Measurements from ENCODE around the gene TBC1D4.

TBC1D4 gene

DNA sequence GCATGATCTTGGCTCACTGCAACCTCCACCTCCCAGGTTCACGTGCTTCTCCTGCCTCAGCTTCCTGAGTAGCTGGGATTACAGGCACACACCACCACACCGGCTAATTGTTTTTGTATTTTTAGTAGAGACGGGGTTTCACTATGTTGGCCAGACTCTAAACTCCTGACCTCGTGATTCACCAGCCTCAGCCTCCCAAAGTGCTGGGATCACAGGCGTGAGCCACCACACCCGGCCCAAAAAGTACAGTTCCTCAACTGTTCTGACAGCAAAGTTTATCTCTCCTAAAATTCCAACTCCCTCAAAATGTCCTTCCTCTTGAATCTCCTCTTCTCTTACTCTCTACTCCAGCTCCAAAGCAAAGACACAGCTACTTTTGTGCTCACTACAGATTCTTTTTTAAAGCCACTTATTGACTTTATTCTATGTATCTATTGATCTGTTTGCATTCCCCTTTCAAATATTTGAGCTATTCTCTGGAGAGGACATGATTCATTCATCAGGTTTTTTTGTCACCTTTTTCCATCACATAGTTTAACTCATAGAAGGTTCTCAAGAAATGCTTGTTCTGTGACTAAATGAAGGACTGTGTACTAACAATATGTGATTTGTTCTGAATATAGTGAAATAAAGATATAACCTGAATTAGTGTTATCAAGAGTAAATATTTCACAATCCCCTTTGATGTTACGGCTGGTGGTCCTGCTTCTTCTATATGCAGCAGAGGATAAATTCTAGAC lies 142.2 kb downstream of the TBC1D4 start:
- Histone ChIP-seq H2BK120ac (ENCODE audit: low read depth, low read length) (no peak overlapping the region), H2BK15ac (ENCODE audit: low read depth, poor library complexity, severe bottlenecking) (no peak overlapping the region), H2BK12ac (ENCODE audit: low read length in 2 of 2) (no peak overlapping the region), H2AFZ (ENCODE audit: low read depth, low read length) (no peak overlapping the region), H2BK5ac (ENCODE audit: low read depth, low read length, poor library complexity, severe bottlenecking) (no peak overlapping the region), H3K23ac (ENCODE audit: low read length in 2 of 2) (no peak overlapping the region), H3K18ac (ENCODE audit: low read depth in 1 of 2, low read length in 2 of 2) (no peak overlapping the region), H3K27me3 (ENCODE audit: control insufficient read depth in 1 of 2, insufficient read depth in 1 of 2, low read length in 2 of 2) (no peaks in the 10 kb centered on the region), H3K4ac (ENCODE audit: low read depth in 1 of 2, low read length in 2 of 2) (no peak overlapping the region), H3K36me3 (ENCODE audit: control insufficient read depth in 1 of 2, insufficient read depth in 2 of 2, low read depth in 1 of 2, low read length in 2 of 2) (peaks cover 3 to 27% of the 10 kb centered on the region in 2 experiments), H4K91ac (ENCODE audit: low read length) (no peak overlapping the region), H3K4me2 (ENCODE audit: low read length, poor library complexity, severe bottlenecking) (no peak overlapping the region), H3K4me3 (ENCODE audit: insufficient read depth in 1 of 2, low read depth in 1 of 2, low read length in 2 of 2) (no peak overlapping the region), H3K9me3 (ENCODE audit: control insufficient read depth, low read length) (no peaks in the 10 kb centered on the region), H2AK5ac (ENCODE audit: low read length, severe bottlenecking) (no peak overlapping the region), H3K79me1 (replicated peaks; ENCODE audit: low read length, poor library complexity, severe bottlenecking) (no peaks in the 10 kb centered on the region), H3K9ac (ENCODE audit: low read length) (no peak overlapping the region), H3K14ac (ENCODE audit: low read length in 2 of 2) (no peak overlapping the region), H3K4me1 (ENCODE audit: control insufficient read depth, insufficient read depth, low read depth, low read length) (peaks cover 1% of the 10 kb centered on the region), H3K27ac (ENCODE audit: low read length, poor library complexity, severe bottlenecking) (no peak overlapping the region), H4K8ac (ENCODE audit: low read length) (no peak overlapping the region)
- DNase-seq, result no peak
- 97% methylated on average over 7 of the region's 7 CpGs for WGBS

DNA sequence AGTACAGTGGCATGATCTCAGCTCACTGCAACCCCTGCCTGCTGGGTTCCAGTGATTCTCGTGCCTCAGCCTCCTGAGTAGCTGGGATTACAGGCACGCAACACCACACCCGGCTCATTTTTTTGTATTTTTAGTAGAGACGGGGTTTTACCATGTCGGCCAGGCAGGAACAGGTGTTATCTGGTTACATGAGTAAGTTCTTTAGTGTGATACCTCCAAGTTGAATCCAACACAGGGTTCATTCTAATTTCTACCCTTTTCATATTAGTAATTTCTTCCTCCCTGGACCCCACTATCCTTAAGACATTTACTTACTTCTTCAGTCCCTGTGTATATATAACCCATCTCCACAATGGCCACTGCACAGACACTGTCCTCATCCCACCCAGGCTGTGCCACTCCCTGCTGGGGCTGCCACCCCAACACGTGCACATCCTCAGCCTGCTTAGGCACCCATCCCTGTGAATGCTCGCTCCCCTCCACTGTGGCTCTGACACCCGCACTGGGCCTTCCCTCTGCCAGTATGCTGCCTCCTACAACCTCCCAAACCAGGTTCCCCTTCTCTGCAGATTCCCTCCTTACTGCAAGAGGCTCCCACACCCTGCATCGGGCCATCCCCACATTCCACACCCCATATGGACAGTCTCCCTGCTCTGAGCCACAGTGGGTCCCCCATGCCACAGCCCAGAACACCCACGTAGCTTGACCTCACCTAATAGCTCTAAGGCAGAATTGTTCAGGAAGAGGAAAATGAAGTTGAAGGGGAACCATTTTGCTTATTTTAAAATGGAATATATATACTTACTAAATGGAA lies 147.1 kb downstream of the TBC1D4 start:
- no peak overlapping the region for H3K4ac ChIP-seq (ENCODE audit: low read depth in 1 of 2, low read length in 2 of 2)

DNA sequence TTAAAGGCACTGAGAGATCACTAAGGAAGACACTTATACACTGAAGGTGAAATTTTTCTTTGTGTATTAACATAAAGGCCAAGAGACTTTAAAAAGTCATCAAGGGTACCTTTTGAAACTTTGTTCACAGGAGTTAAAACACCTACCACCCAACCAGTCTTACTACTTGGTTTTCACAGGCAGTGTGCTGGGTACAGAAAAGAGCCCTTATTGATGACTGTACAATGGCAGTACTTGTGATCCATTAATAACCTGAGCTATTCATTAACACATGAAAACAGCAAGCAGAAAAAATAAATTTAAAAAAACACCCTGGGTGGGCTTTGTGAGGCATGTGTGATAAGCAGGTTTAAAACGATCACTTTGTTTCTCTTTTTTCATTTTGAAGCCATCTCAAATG lies 148.9 kb downstream of the TBC1D4 start:
- no peak overlapping the region for H3K4me3 ChIP-seq (ENCODE audit: insufficient read depth in 1 of 2, low read depth in 1 of 2, low read length in 2 of 2)
- H2AK5ac ChIP-seq (ENCODE audit: low read length, severe bottlenecking), result no peak overlapping the region
- H2BK15ac ChIP-seq (ENCODE audit: low read depth, poor library complexity, severe bottlenecking), result no peak overlapping the region
- H2BK120ac ChIP-seq (ENCODE audit: low read depth, low read length), result no peak overlapping the region
- H3K4ac ChIP-seq (ENCODE audit: low read depth in 1 of 2, low read length in 2 of 2), result no peak overlapping the region
- no peak overlapping the region for H3K27ac ChIP-seq (ENCODE audit: low read length, poor library complexity, severe bottlenecking)
- no peak overlapping the region for H3K18ac ChIP-seq (ENCODE audit: low read depth in 1 of 2, low read length in 2 of 2)
- no peaks in the 10 kb centered on the region for H3K27me3 ChIP-seq (ENCODE audit: control insufficient read depth in 1 of 2, insufficient read depth in 1 of 2, low read length in 2 of 2)
- H2BK5ac ChIP-seq (ENCODE audit: low read depth, low read length, poor library complexity, severe bottlenecking), result no peak overlapping the region
- no peak overlapping the region for H2AFZ ChIP-seq (ENCODE audit: low read depth, low read length)
- H3K4me1 ChIP-seq (ENCODE audit: control insufficient read depth, insufficient read depth, low read depth, low read length), result no peaks in the 10 kb centered on the region
- no peak overlapping the region for H3K23ac ChIP-seq (ENCODE audit: low read length in 2 of 2)
- H3K79me1 ChIP-seq (replicated peaks; ENCODE audit: low read length, poor library complexity, severe bottlenecking), result no peaks in the 10 kb centered on the region
- H4K91ac ChIP-seq (ENCODE audit: low read length), result no peak overlapping the region
- peaks cover 4 to 11% of the 10 kb centered on the region in 2 experiments for H3K36me3 ChIP-seq (ENCODE audit: control insufficient read depth in 1 of 2, insufficient read depth in 2 of 2, low read depth in 1 of 2, low read length in 2 of 2)
- H3K4me2 ChIP-seq (ENCODE audit: low read length, poor library complexity, severe bottlenecking), result no peak overlapping the region
- no peak overlapping the region for H2BK12ac ChIP-seq (ENCODE audit: low read length in 2 of 2)
- WGBS, result no CpG with 5 or more reads among the region's 1 CpG
- H3K9ac ChIP-seq (ENCODE audit: low read length), result no peak overlapping the region
- DNase-seq, result no peak
- H3K14ac ChIP-seq (ENCODE audit: low read length in 2 of 2), result no peak overlapping the region
- H3K9me3 ChIP-seq (ENCODE audit: control insufficient read depth, low read length), result no peaks in the 10 kb centered on the region
- H4K8ac ChIP-seq (ENCODE audit: low read length), result no peak overlapping the region

More for the DNA sequence above, 147.1 kb downstream of the TBC1D4 start:
- no peak overlapping the region for H3K4me3 ChIP-seq (ENCODE audit: insufficient read depth in 1 of 2, low read depth in 1 of 2, low read length in 2 of 2)
- H4K91ac ChIP-seq (ENCODE audit: low read length), result no peak overlapping the region
- peak overlapping the region in 1 of 2 experiments; percentile 90 for H3K14ac ChIP-seq (ENCODE audit: low read length in 2 of 2)
- H3K36me3 ChIP-seq (ENCODE audit: control insufficient read depth in 1 of 2, insufficient read depth in 2 of 2, low read depth in 1 of 2, low read length in 2 of 2), result peaks cover 4 to 14% of the 10 kb centered on the region in 2 experiments
- H3K27ac ChIP-seq (ENCODE audit: low read length, poor library complexity, severe bottlenecking), result no peak overlapping the region
- H2BK15ac ChIP-seq (ENCODE audit: low read depth, poor library complexity, severe bottlenecking), result no peak overlapping the region
- no peaks in the 10 kb centered on the region for H3K9me3 ChIP-seq (ENCODE audit: control insufficient read depth, low read length)
- H3K4me2 ChIP-seq (ENCODE audit: low read length, poor library complexity, severe bottlenecking), result no peak overlapping the region
- no peak overlapping the region for H4K8ac ChIP-seq (ENCODE audit: low read length)
- no peak overlapping the region for H2AK5ac ChIP-seq (ENCODE audit: low read length, severe bottlenecking)
- no peaks in the 10 kb centered on the region for H3K4me1 ChIP-seq (ENCODE audit: control insufficient read depth, insufficient read depth, low read depth, low read length)
- no peak overlapping the region for H3K18ac ChIP-seq (ENCODE audit: low read depth in 1 of 2, low read length in 2 of 2)
- no peak overlapping the region for H2BK5ac ChIP-seq (ENCODE audit: low read depth, low read length, poor library complexity, severe bottlenecking)
- 98% methylated on average over 7 of the region's 10 CpGs for WGBS
- no peak overlapping the region for H2AFZ ChIP-seq (ENCODE audit: low read depth, low read length)
- no peak overlapping the region for H3K23ac ChIP-seq (ENCODE audit: low read length in 2 of 2)
- no peaks in the 10 kb centered on the region for H3K27me3 ChIP-seq (ENCODE audit: control insufficient read depth in 1 of 2, insufficient read depth in 1 of 2, low read length in 2 of 2)
- no peak overlapping the region for H2BK120ac ChIP-seq (ENCODE audit: low read depth, low read length)
- no peak overlapping the region for H2BK12ac ChIP-seq (ENCODE audit: low read length in 2 of 2)
- H3K79me1 ChIP-seq (replicated peaks; ENCODE audit: low read length, poor library complexity, severe bottlenecking), result no peaks in the 10 kb centered on the region
- DNase-seq, result no peak
- no peak overlapping the region for H3K9ac ChIP-seq (ENCODE audit: low read length)

DNA sequence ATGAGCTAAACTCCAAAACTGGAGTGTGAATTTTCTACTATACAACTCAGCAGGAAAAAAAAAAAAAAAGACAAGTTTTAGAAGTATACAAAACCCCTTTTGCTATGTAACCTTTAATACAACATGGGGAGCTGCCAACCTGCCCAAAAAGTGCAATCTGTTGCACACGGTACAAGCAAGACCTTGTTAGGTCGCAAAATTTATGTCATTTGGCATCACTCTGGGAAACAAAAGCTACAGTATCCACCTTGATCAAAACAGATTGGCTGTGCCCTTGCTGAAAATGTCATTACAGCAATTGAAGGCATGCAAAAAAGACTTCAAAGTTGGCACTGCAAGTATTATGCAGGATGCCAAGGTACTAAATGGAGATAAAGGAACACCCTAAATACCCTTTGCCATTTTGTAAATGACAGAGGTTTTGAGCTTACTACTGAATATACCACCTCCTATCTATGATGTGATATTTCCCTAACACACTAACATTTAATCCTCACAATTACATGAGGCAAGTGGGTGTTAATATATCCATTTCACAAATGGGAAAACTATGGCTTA lies 150.1 kb downstream of the TBC1D4 start:
- no peak overlapping the region for H2BK12ac ChIP-seq (ENCODE audit: low read length in 2 of 2)

More for the DNA sequence above, 150.1 kb downstream of the TBC1D4 start:
- H3K9ac ChIP-seq (ENCODE audit: low read length), result no peak overlapping the region
- no peak overlapping the region for H4K91ac ChIP-seq (ENCODE audit: low read length)
- no peak overlapping the region for H2AK5ac ChIP-seq (ENCODE audit: low read length, severe bottlenecking)
- 98% methylated on average over 2 of the region's 2 CpGs for WGBS
- no peaks in the 10 kb centered on the region for H3K9me3 ChIP-seq (ENCODE audit: control insufficient read depth, low read length)
- H3K18ac ChIP-seq (ENCODE audit: low read depth in 1 of 2, low read length in 2 of 2), result no peak overlapping the region
- DNase-seq, result no peak
- H3K4me1 ChIP-seq (ENCODE audit: control insufficient read depth, insufficient read depth, low read depth, low read length), result no peaks in the 10 kb centered on the region
- no peak overlapping the region for H2BK120ac ChIP-seq (ENCODE audit: low read depth, low read length)
- H3K4me3 ChIP-seq (ENCODE audit: insufficient read depth in 1 of 2, low read depth in 1 of 2, low read length in 2 of 2), result no peak overlapping the region
- H2BK5ac ChIP-seq (ENCODE audit: low read depth, low read length, poor library complexity, severe bottlenecking), result no peak overlapping the region
- H3K27ac ChIP-seq (ENCODE audit: low read length, poor library complexity, severe bottlenecking), result no peak overlapping the region
- H2AFZ ChIP-seq (ENCODE audit: low read depth, low read length), result no peak overlapping the region
- no peak overlapping the region for H3K4ac ChIP-seq (ENCODE audit: low read depth in 1 of 2, low read length in 2 of 2)
- H3K14ac ChIP-seq (ENCODE audit: low read length in 2 of 2), result no peak overlapping the region
- no peak overlapping the region for H3K4me2 ChIP-seq (ENCODE audit: low read length, poor library complexity, severe bottlenecking)
- no peak overlapping the region for H4K8ac ChIP-seq (ENCODE audit: low read length)
- H3K79me1 ChIP-seq (replicated peaks; ENCODE audit: low read length, poor library complexity, severe bottlenecking), result no peaks in the 10 kb centered on the region
- no peak overlapping the region for H2BK15ac ChIP-seq (ENCODE audit: low read depth, poor library complexity, severe bottlenecking)
- no peaks in the 10 kb centered on the region for H3K27me3 ChIP-seq (ENCODE audit: control insufficient read depth in 1 of 2, insufficient read depth in 1 of 2, low read length in 2 of 2)
- no peak overlapping the region for H3K23ac ChIP-seq (ENCODE audit: low read length in 2 of 2)
- H3K36me3 ChIP-seq (ENCODE audit: control insufficient read depth in 1 of 2, insufficient read depth in 2 of 2, low read depth in 1 of 2, low read length in 2 of 2), result peaks cover 4 to 7% of the 10 kb centered on the region in 2 experiments
